GM10266 (cell line): ENCODE measurements around the gene LYST.
A peak's percentile ranks its signal among the peaks of the same experiment; 100 is the strongest.
"Not testable (repeated sequence)": the region's sequence is repeated elsewhere in the genome, so short reads cannot be mapped to it uniquely, and the experiment has no call there.

Experiments used
- DNase-seq: peaks from one replicate; pipeline ENCODE4 v3.0.0; 2012; ENCODE audit errors: extremely low spot score
- CTCF ChIP-seq: IDR thresholded peaks from 2 replicates; pipeline ENCODE4 v1.5.1; 2012; ENCODE audit warnings: mild to moderate bottlenecking, low read depth; ENCODE audit not compliant: control insufficient read depth, insufficient read depth; ENCODE audit errors: missing control alignments

LYST gene

GRCh38 chr1:235643837-235644692 is 222.6 kb downstream of the LYST start:
- no peak for TF ChIP-seq CTCF
- no peak for DNase-seq

- DNase-seq: no peak
- no peak for TF ChIP-seq CTCF
These were observed 223.7 kb downstream of the LYST start for GRCh38 chr1:235642943-235643371.

GRCh38 chr1:235642011-235642942 is 224.4 kb downstream of the LYST start:
- DNase-seq: peak; percentile 64
- no peak for TF ChIP-seq CTCF

GRCh38 chr1:235640580-235640979 is 226.1 kb downstream of the LYST start:
- no peak for DNase-seq
- TF ChIP-seq CTCF: no peak

GRCh38 chr1:235639226-235640205 is 227.2 kb downstream of the LYST start:
- TF ChIP-seq CTCF: no peak
- DNase-seq: no peak

GRCh38 chr1:235638612-235639011 is 228.1 kb downstream of the LYST start:
- not testable (repeated sequence) for DNase-seq
